GM19452 (cell line): ENCODE results near the gene SPOCK2.

Source experiments
- ATAC-seq: cut with Tn5 transposase; IDR thresholded peaks from one replicate; pipeline ENCODE4 v1.9.1; 2021; ENCODE audit not compliant: unreplicated experiment

The SPOCK2 gene

GRCh38 chr10:72058989-72059842 lies 29.1 kb downstream of the SPOCK2 start:
- no peak for ATAC-seq

DNA sequence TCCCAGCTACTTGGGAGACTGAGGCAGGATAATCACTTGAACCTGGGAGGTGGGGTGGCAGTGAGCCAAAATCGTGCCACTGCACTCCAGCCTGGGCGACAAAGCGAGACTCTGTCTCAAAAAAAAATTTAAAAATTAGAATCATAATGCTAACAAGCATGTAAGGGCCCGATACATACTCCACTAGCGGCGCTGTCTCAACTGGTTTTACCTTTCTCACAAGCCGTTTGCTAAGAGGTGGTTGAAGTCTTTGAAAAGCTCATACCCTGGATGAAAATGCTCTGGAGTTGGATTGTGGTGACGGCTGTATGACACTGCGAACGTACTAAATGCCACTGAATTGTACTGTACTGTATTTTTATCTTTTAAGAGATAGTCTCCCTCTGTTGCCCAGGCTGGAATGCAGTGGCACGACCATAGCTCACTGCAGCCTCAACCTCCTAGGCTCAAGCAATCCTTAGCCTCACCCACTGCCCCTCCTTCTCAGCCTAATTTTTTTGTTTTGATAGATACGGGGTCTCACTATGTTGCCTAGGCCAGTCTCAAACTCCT lies 29.9 kb downstream of the SPOCK2 start:
- no peak for ATAC-seq

GRCh38 chr10:72056932-72057751 lies 31.2 kb downstream of the SPOCK2 start:
- no peak for ATAC-seq

DNA sequence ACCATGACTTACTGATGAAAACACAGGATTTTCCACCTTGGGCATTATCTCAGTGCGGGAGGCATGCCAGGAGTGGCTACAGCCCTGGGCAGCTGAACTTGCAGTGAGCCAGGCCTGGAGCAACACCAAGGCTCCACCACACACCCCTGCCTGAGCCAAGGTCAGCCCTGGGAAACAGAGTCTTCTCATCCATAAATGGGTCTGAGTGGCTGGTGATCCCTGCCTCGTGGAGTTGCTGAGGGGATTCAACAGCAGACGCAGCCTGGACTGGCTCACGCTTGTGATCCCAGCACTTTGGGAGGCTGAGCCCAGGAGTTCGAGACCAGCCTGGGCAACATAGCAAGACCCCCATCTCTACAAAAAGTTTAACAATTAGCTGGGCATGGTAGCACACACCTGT lies 32.2 kb downstream of the SPOCK2 start:
- no peak for ATAC-seq

DNA sequence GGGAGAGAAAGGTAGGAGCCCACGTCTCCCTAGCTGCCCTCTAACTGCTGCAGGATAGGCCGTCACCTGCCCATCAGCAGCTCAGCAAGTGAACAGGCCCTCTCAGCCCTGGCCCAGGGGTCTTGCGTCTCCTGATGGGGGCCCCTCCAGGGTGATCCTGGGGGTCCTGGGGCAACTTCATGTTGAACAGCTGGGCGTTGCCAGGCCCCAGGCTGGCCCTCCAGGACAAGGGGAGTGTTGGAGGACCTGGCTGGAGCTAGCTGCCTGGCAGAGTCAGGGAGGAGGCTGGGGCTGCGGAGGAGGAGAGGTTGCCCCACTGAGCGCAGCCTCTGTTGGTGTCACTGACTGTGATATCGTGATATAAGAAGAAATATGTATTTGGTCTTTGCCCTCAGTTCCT lies 34.7 kb downstream of the SPOCK2 start:
- ATAC-seq = no peak

- no peak for ATAC-seq
Observed at GRCh38 chr10:72050873-72051272, 37.5 kb downstream of the SPOCK2 start.

DNA sequence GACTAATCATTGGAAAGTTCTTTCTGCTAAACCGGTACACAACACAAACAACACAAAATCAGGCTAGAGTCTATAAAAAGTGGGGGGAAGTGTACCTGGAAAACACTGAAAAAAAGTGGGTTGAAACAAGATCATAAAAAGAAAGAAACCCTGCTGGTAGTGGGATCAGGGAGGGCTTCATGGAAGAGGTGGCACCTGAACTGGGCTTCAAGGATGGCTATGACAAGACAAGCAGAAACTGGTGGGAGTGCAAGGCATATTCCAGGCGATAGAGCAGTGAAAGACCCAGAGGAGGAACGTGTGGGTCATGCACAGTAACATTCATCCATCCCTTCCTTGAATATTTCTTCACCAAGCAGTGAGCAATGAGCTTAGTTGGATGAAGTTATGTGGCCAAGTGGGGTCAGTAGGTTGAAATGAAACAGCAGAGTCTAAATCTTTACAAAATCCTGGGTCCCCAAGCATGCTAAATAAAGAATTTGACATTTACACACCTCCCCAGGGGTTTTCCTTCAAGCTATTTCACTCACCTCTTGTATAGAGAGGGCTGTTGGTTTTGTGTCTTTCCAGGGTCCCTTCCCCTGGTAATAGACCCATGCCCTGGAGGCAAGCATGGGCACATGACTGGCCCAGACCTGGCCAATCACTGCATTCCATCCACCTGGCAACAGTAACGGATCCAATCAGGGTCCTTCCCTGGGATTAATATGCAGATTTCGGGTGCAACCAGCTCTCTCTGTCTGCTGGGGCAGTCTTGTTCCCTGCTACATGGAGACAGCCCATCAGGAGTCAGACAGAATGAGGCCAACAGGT lies 38.2 kb downstream of the SPOCK2 start:
- no peak for ATAC-seq

- ATAC-seq = no peak
Observed at GRCh38 chr10:72049472-72049871, 38.9 kb downstream of the SPOCK2 start.

GRCh38 chr10:72048450-72049124 lies 39.8 kb downstream of the SPOCK2 start:
- no peak for ATAC-seq

GRCh38 chr10:72045586-72045985 lies 42.8 kb downstream of the SPOCK2 start:
- no peak for ATAC-seq

GRCh38 chr10:72044417-72045041 lies 43.8 kb downstream of the SPOCK2 start:
- no peak for ATAC-seq

DNA sequence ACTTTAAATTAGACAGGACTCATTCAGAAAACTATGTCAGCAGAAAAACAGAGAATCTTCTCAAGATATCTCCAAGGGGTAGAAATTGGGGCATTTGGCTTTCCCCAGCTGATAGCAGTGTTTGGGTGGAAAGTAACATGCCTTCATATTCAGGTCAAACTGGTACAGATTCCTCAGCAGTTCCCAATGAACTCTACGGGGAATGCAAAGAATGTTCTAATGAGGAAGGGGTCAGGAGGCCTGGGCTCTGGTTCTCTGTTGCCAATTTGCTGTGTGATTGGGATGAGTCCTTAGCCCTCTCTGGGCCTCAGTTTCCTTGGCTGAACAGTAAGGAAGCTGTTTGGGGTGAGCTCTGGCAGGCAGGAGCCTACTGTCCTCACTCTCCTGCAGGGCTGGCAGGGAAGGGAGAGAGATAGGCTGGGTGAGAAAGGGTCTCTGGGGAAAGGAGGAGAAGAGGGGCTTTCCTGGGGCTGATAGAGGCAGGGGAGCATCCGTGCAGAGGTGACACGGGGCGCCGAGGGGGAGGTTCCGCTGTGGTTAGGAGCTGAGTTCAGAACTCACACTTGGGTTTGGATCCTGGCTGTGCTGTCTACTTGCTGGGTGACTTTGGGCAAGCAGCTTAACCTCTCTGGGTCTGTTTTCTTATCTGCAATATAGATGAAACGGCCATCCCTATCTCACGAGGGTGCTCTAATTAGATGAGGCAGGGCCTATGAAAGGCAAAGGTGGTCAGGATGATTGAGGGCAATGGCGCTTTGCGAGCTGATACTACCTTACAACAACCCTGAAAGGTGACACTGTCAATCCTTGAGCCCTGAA lies 45.1 kb downstream of the SPOCK2 start:
- no peak for ATAC-seq

DNA sequence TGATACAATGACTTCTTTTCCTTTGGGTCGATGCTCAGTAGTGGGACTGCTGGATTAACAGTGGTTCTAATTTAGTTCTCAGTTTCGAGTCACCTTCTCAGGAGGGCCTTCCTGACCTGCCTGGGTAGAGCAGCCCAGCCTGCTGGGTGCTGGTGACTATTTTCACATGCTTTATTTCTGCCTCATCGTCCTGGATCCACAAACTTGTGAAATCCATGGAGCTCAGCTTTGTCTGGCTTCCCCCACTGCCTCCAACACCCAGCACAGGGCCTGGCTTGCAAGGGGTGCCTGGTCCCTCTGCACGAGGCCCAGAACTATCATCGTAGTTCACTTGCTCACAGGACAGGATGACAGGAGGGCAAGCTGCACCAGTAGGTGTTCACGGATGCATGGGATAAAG lies 46.9 kb downstream of the SPOCK2 start:
- no peak for ATAC-seq

DNA sequence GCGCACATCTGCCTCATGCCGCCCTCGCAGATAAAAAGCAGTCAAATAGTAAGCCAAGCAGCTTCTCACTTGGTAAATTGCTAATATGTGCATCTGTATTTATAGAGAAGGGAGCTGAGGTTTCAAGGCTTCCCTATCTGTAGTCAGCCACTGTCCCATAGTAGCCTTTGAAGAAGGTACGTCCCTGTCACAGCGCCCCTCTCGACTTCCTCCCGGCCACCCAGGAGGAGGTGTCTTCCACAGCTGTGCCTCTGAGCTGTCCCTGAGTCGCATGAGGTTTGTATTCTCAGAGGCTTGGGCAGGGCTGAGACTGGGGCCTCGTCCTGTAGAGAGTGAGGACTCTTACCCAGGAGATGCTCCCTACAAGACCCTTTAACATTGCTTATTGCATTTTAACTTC lies 49.0 kb downstream of the SPOCK2 start:
- ATAC-seq = no peak

DNA sequence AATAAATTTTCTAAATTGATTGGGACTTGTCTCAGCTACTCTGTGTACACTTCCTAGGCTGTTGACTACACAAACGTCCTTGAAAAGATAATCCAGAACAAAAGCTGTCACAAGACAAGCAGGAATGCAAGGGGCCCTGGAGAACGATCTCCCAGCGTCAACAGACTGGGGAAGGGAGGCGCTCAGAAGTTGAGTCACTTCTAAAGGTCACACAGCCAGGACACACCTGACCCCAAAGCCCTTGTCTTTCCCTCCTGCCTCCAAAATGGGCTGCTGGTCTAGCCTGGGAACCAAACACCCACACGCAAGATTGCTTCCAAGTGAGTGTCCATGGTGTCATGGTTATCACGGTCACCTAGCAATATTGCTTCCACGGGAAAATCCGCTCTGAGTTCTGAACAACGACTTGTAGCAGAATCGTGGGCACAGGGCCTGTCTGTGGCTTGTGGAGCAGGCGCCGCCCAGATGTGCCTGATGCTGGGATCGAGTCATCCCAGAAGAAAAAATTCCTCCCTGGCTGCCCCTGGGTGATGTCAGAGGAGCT lies 49.8 kb downstream of the SPOCK2 start:
- ATAC-seq = no peak

- no peak for ATAC-seq
Observed at GRCh38 chr10:72037811-72038210, 50.5 kb downstream of the SPOCK2 start.

- ATAC-seq = no peak
Observed at GRCh38 chr10:72037266-72037665, 51.1 kb downstream of the SPOCK2 start.

GRCh38 chr10:72035252-72035887 lies 53.0 kb downstream of the SPOCK2 start:
- no peak for ATAC-seq
